Measurements from ENCODE around the gene MTCL3.
A peak's percentile ranks its signal among the peaks of the same experiment; 100 is the strongest.

The MTCL3 gene

DNA sequence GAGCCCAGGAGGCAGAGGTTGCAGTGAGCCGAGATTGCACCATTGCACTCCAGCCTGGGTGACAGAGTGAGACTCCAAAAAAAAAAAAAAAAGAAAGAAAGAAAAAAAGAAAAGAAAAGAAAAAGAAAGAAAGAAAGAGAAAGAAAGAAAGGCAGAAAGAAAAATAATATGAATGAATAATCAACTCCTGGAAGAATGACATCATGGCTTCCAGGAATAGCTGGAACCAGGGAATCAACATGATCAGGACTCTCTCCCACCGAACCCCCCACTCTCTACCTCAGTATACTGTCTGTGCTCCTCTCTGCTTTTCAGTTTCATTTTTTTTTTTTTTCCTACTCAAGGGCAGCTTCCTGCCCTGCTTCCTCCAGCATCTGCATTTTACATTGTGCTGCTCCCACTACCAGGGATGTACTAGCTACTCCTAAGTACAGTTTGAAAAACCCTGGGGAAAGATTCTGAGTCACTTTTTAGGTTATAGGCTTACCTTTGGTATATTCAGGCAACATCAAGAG lies 19.7 kb upstream of the MTCL3 start:
- Histone ChIP-seq H3K4me3 (ENCODE audit: low read length) (no peak overlapping the region), H3K27ac (ENCODE audit: low read length) (no peak overlapping the region), H3K27me3 (ENCODE audit: insufficient read depth, low read length) (no peaks in the 10 kb centered on the region), H3K9ac (ENCODE audit: low read depth, low read length) (no peak overlapping the region), H3K4me1 (ENCODE audit: insufficient read depth, low read length) (no peaks in the 10 kb centered on the region), H3K9me3 (ENCODE audit: insufficient read depth, low read depth, low read length) (no peaks in the 10 kb centered on the region), H3K36me3 (ENCODE audit: insufficient read depth, low read depth, low read length) (no peaks in the 10 kb centered on the region)

DNA sequence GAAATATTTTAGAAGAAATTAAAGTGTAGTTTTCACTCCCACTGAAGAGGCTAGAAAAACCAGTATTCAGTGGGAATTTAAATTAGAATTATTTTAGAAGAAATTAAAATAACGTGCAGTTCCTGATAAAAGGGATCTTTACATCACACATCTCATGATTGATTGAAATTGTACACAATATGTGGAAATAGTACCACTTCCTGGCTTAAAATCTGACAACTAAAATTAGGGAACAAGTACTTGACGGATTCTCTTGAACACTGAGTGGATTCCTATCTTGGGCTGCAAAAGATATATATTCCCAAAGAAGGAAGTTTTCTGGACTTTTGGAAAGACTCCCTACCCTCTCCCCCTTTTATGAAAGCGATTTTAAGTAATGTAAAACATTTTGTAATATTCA lies 14.6 kb upstream of the MTCL3 start:
- no peak overlapping the region for H3K27ac ChIP-seq (ENCODE audit: low read length)

DNA sequence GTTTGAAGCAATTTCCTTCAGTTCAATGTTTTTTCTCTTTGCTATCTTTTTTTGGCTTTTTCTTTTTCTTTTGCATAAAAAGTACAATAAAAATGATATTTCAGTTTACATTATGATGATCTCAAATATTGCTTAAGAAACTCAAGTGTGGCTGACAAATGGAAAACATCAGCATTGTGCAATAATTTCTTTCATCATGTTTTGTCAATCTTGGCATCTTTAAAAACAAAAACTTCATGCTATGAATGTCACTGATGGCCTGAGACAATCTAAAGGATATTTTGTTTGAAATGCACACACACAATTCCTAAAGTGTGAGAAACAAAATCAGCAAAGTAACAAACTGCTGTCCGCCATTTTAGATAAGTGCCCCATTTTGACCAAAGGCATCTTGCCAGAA lies 13.9 kb upstream of the MTCL3 start:
- Histone ChIP-seq H3K9me3 (ENCODE audit: insufficient read depth, low read depth, low read length) (no peaks in the 10 kb centered on the region), H3K9ac (ENCODE audit: low read depth, low read length) (no peak overlapping the region), H3K36me3 (ENCODE audit: insufficient read depth, low read depth, low read length) (no peaks in the 10 kb centered on the region), H3K27ac (ENCODE audit: low read length) (no peak overlapping the region), H3K4me1 (ENCODE audit: insufficient read depth, low read length) (no peaks in the 10 kb centered on the region), H3K4me3 (ENCODE audit: low read length) (no peak overlapping the region), H3K27me3 (ENCODE audit: insufficient read depth, low read length) (no peaks in the 10 kb centered on the region)

More for the DNA sequence above, 14.6 kb upstream of the MTCL3 start:
- no peaks in the 10 kb centered on the region for H3K36me3 ChIP-seq (ENCODE audit: insufficient read depth, low read depth, low read length)
- no peaks in the 10 kb centered on the region for H3K4me1 ChIP-seq (ENCODE audit: insufficient read depth, low read length)
- no peak overlapping the region for H3K9ac ChIP-seq (ENCODE audit: low read depth, low read length)
- no peak overlapping the region for H3K4me3 ChIP-seq (ENCODE audit: low read length)
- no peaks in the 10 kb centered on the region for H3K27me3 ChIP-seq (ENCODE audit: insufficient read depth, low read length)
- H3K9me3 ChIP-seq (ENCODE audit: insufficient read depth, low read depth, low read length): no peaks in the 10 kb centered on the region

DNA sequence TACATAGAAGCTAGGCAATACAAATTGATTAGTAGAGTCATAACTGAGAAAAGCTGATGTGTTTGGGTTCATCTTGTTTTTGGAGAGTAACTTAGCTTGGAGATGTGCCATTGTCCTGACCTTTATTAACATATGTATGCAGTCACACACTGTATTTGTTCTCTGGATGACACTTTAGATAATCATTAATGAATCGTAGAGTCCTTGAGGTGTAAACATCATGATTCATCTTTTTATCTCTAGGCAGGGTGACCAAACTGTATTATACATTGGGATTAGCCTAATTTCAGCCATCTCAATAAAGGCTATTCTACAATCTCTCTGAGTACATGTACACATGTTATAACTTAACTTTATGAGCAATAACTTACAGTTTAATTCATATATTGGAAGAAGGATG lies 3.6 kb upstream of the MTCL3 start:
- Histone ChIP-seq H3K27ac (ENCODE audit: low read length) (no peak overlapping the region), H3K9me3 (ENCODE audit: insufficient read depth, low read depth, low read length) (no peaks in the 10 kb centered on the region), H3K4me3 (ENCODE audit: low read length) (no peak overlapping the region), H3K36me3 (ENCODE audit: insufficient read depth, low read depth, low read length) (no peaks in the 10 kb centered on the region), H3K4me1 (ENCODE audit: insufficient read depth, low read length) (peaks cover 2% of the 10 kb centered on the region; the same call in 1 of the 2 replicates), H3K9ac (ENCODE audit: low read depth, low read length) (no peak overlapping the region), H3K27me3 (ENCODE audit: insufficient read depth, low read length) (peaks cover 7% of the 10 kb centered on the region; the same call in 1 of the 2 replicates)

DNA sequence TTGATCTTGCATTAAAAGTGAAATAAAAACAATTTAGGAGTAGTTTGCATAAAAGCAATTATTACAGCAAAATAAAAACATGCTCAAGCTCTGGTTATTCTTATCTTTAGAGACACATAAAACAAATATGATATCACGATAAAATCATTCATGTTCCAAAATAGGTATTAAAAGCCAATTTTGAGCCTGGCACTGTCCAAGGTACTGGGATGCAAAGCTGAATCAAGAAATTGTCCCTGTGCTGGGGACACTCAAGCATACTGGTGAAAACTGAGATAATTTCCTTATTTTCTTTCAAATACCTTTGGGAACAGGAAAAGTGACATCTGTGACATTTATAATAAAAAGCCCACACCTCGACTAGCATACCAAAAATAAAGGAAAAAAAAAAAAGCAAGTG lies 931 bp upstream of the MTCL3 start:
- H3K36me3 ChIP-seq (ENCODE audit: insufficient read depth, low read depth, low read length): no peaks in the 10 kb centered on the region
- peaks cover 16% of the 10 kb centered on the region for H3K27me3 ChIP-seq (ENCODE audit: insufficient read depth, low read length)
- H3K27ac ChIP-seq (ENCODE audit: low read length): no peak overlapping the region
- H3K4me3 ChIP-seq (ENCODE audit: low read length): peak overlapping the region; percentile 81
- H3K9ac ChIP-seq (ENCODE audit: low read depth, low read length): no peak overlapping the region
- peaks cover 2% of the 10 kb centered on the region; the same call in 1 of the 2 replicates for H3K4me1 ChIP-seq (ENCODE audit: insufficient read depth, low read length)
- no peaks in the 10 kb centered on the region for H3K9me3 ChIP-seq (ENCODE audit: insufficient read depth, low read depth, low read length)

DNA sequence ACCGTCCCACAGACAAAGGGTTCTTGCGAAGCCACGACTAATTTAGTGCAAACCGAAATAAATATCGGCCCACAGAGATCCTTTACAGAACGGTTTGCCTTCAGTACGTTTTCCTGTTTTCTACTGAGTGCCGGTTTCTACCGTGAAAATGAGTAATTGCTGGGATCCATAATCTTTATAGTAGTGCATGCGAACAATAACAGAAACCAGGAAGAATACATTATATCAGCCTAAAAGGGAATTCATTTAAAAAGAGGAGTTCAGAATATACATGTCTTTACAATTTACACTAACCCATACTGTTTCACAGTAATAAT lies 292 bp upstream of the MTCL3 start:
- Histone ChIP-seq H3K9me3 (ENCODE audit: insufficient read depth, low read depth, low read length) (no peaks in the 10 kb centered on the region), H3K4me3 (ENCODE audit: low read length) (peak overlapping the region; percentile 81), H3K36me3 (ENCODE audit: insufficient read depth, low read depth, low read length) (no peaks in the 10 kb centered on the region), H3K27me3 (ENCODE audit: insufficient read depth, low read length) (peaks cover 22% of the 10 kb centered on the region), H3K9ac (ENCODE audit: low read depth, low read length) (peak overlapping the region; percentile 76; the same call in 1 of the 2 replicates), H3K4me1 (ENCODE audit: insufficient read depth, low read length) (peaks cover 2% of the 10 kb centered on the region; the same call in 1 of the 2 replicates), H3K27ac (ENCODE audit: low read length) (peak overlapping the region; percentile 75)

DNA sequence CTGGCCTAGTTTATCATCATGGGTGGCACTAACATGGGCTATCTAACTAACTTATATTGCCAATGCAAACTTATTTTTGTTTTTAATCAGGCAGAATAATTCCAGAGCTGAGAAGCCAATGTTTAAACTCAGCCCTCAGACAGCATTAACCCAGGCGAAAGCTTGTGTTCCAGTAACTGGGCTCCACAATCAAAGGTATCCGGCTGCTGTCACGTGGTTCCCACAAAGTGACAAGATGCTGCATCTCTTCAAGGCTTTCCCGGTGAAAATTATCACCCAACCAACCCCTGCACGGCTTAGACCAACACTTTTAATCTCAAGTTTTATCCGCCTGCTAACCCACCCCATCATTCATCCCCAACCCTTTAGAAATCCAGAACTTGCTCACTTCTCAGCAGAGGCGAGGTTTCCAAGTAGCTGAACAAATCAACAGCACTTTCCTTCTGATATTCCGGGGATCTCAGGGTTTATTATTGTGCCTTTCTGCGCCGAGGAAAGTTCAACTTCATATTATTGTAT lies 885 bp downstream of the MTCL3 start:
- Histone ChIP-seq H3K9me3 (ENCODE audit: insufficient read depth, low read depth, low read length) (no peaks in the 10 kb centered on the region), H3K27ac (ENCODE audit: low read length) (no peak overlapping the region), H3K4me1 (ENCODE audit: insufficient read depth, low read length) (peaks cover 2% of the 10 kb centered on the region; the same call in 1 of the 2 replicates), H3K4me3 (ENCODE audit: low read length) (peak overlapping the region; percentile 81), H3K9ac (ENCODE audit: low read depth, low read length) (peak overlapping the region; percentile 76; the same call in 1 of the 2 replicates), H3K36me3 (ENCODE audit: insufficient read depth, low read depth, low read length) (peaks cover 10% of the 10 kb centered on the region; the same call in 1 of the 2 replicates), H3K27me3 (ENCODE audit: insufficient read depth, low read length) (peaks cover 34% of the 10 kb centered on the region)

DNA sequence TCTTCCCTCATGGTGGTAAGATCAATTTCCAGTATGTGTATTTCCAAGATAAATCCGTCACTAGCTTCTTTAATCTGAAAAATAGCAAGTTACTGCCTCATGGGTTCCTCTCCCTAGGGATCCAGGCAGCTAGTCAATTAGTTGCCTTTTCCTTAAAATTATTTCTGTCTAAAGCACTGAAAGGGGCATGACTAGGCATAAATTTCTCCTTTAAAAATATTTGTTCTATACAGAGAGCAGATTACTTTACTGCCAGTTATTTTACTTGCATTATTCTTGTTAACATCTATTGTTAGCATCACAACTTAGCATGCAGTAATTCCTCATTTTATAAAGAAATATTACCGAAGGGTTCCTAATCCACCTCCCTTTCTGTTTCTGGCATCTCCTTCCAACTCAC lies 1.4 kb downstream of the MTCL3 start:
- Histone ChIP-seq H3K9ac (ENCODE audit: low read depth, low read length) (peak overlapping the region; percentile 76; the same call in 1 of the 2 replicates), H3K9me3 (ENCODE audit: insufficient read depth, low read depth, low read length) (no peaks in the 10 kb centered on the region), H3K27me3 (ENCODE audit: insufficient read depth, low read length) (peaks cover 40% of the 10 kb centered on the region), H3K4me3 (ENCODE audit: low read length) (peak overlapping the region; percentile 81), H3K4me1 (ENCODE audit: insufficient read depth, low read length) (no peaks in the 10 kb centered on the region; the same call in 1 of the 2 replicates), H3K27ac (ENCODE audit: low read length) (no peak overlapping the region), H3K36me3 (ENCODE audit: insufficient read depth, low read depth, low read length) (peaks cover 15% of the 10 kb centered on the region; the same call in 1 of the 2 replicates)

DNA sequence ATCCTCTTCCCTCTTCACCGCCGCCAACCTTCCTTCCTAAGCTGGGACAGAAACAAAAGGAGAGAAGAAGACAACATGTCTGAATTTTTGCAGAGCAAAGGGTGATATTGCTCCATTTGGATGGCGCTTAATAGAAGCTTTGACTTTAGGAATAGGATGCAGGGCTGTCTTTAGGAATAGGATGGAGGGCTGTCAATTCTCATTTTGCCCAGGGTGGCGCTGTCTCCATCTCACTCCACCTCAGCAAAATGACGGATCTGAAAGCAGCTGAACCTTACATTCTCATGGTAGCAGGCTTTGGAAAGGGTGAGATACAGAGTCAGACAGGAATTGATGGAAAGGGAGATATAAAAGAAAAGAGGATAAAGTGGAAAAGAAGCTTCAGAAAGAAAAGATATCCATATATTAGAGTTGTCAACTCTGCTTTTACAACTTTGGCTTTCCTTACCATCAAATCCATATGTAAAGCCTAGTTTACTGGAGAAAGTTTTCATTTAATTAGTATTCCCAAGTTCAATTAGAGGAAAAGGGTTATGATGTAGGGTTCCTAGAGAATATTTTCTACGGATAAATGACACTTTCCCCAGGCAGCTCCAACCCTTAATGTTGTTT lies 2.4 kb downstream of the MTCL3 start:
- H3K27ac ChIP-seq (ENCODE audit: low read length): no peak overlapping the region
- H3K9me3 ChIP-seq (ENCODE audit: insufficient read depth, low read depth, low read length): no peaks in the 10 kb centered on the region
- no peaks in the 10 kb centered on the region; the same call in 1 of the 2 replicates for H3K4me1 ChIP-seq (ENCODE audit: insufficient read depth, low read length)
- H3K36me3 ChIP-seq (ENCODE audit: insufficient read depth, low read depth, low read length): peaks cover 24% of the 10 kb centered on the region
- peak overlapping the region; percentile 61; the same call in 1 of the 2 replicates for H3K9ac ChIP-seq (ENCODE audit: low read depth, low read length)
- H3K27me3 ChIP-seq (ENCODE audit: insufficient read depth, low read length): peaks cover 40% of the 10 kb centered on the region
- peak overlapping the region; percentile 87 for H3K4me3 ChIP-seq (ENCODE audit: low read length)

DNA sequence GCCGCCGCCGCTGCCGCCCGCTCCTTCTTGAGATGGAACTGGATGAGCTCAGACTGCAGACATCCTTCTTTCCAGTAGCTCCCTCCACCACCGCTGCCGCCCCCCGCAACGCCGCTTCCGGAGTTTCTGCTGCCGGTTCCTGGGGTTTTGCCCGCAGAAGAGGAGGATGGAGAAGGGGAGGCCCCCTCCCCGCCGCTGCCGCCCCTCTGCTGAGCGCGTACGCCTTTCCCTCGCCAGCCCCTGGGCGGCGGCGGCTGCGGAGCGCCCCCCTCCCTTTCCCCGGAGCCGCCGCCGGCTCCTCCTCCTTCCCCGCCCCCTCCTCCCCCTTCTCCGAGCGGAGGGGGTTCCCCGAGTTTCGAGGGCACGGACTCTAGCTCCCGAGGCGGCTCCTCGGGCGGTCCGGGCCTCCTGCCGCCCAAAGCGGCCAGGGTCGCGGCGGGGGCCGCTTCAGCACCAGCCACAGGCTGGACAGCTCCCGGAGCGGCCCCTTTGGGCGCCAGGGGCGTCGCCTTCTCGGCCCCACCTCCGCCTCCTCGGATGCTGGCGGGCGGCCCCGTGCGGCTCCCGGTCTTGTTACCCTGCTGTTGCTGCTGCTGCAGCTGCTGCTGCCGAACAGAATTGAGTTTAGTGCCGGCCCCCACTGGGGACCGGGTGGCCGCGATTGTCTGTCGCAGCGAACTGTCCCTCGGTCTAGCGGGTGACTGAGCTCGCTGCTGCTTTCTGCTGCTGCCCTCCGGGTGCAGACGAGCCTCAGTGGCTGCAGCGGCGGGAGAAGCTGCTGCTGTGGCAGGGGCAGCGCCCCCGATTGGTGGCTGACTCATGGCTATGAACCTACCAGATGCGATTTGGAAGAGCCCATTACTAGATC lies 3.1 kb downstream of the MTCL3 start:
- Histone ChIP-seq H3K9ac (ENCODE audit: low read depth, low read length) (peak overlapping the region; percentile 61; the same call in 1 of the 2 replicates), H3K27me3 (ENCODE audit: insufficient read depth, low read length) (peaks cover 40% of the 10 kb centered on the region), H3K27ac (ENCODE audit: low read length) (no peak overlapping the region), H3K4me1 (ENCODE audit: insufficient read depth, low read length) (no peaks in the 10 kb centered on the region; the same call in 1 of the 2 replicates), H3K36me3 (ENCODE audit: insufficient read depth, low read depth, low read length) (peaks cover 30% of the 10 kb centered on the region), H3K4me3 (ENCODE audit: low read length) (peak overlapping the region; percentile 87), H3K9me3 (ENCODE audit: insufficient read depth, low read depth, low read length) (no peaks in the 10 kb centered on the region)

DNA sequence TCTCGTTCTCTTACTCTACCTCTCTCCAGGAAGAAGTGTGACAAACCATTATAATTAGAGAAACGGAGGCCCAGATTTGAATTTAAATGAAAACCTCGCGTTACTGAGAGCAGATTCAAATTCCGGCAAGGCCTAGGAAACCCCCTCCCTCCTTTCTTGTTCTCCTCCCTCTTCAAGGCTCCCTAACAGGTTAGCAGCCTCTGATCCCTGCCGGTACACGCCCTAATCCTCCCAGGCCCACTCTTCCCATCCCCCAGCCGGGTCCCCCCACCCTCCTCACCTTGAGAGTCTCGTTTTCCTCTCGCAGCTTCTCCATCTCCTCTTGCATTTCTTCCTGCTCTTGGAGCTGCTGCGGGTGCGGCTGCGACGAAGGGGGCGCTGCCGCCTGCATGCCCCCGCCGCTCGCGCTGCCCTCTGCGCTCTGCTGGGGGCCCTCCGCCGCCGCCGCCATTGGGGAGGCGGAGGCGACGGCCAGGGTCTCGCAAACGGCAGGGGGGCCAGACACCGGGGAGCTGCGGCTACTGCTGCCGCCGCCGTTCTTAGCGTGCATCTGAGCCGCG lies 3.8 kb downstream of the MTCL3 start:
- no peak overlapping the region for H3K27ac ChIP-seq (ENCODE audit: low read length)
- no peaks in the 10 kb centered on the region; the same call in 1 of the 2 replicates for H3K4me1 ChIP-seq (ENCODE audit: insufficient read depth, low read length)
- peak overlapping the region; percentile 61; the same call in 1 of the 2 replicates for H3K9ac ChIP-seq (ENCODE audit: low read depth, low read length)
- H3K9me3 ChIP-seq (ENCODE audit: insufficient read depth, low read depth, low read length): no peaks in the 10 kb centered on the region
- H3K4me3 ChIP-seq (ENCODE audit: low read length): peak overlapping the region; percentile 87
- peaks cover 37% of the 10 kb centered on the region for H3K36me3 ChIP-seq (ENCODE audit: insufficient read depth, low read depth, low read length)
- peaks cover 40% of the 10 kb centered on the region for H3K27me3 ChIP-seq (ENCODE audit: insufficient read depth, low read length)

Measured in iPS-20b (cell line).